Measurements from ENCODE around the gene DGLUCY. TPM values are rescaled to one million over a fixed set of nuclear protein-coding genes. Genes with fewer than 3 reads are reported as not detected.

DGLUCY gene
- total and polyA plus RNA-seq, 11 donors: 53.7 to 234 (median 138) TPM

GRCh38 chr14:91267965-91268437, 154.1 kb downstream of the DGLUCY start:
- 90 to 93% (median 90%) methylated on average over 7 of the region's 7 CpGs for WGBS, 4 donors
- Histone ChIP-seq H3K36me3 (peaks cover 0 to 15% (median 0%) of the 10 kb centered on the region in 9 donors), H3K9me3 (no peaks in the 10 kb centered on the region), H3K27me3 (peaks cover 0 to 21% (median 0%) of the 10 kb centered on the region in 9 donors), H3K4me3 (no peak overlapping the region), H3K4me1 (peaks cover 0 to 24% (median 7%) of the 10 kb centered on the region in 12 donors), H3K27ac (no peak overlapping the region)
- intact Hi-C loops (cut with DNase I): no loop called here
- TF ChIP-seq POLR2A (IDR thresholded peaks at IDR 0.05) (no peak), CTCF (IDR thresholded peaks at IDR 0.05) (no peak)
- ATAC-seq (no peak), DNase-seq (peak in 1 of 5 donors; percentile 6)

GRCh38 chr14:91269076-91269991, 155.5 kb downstream of the DGLUCY start:
- intact Hi-C loops (cut with DNase I): no loop called here
- peaks cover 0 to 25% (median 0%) of the 10 kb centered on the region in 9 donors for H3K36me3 ChIP-seq
- DNase-seq (peak in 3 of 5 donors; percentile 39 to 59 (median 55)), ATAC-seq (peak in 3 of 4 donors; percentile 54 to 86 (median 80))
- peaks cover 0 to 15% (median 0%) of the 10 kb centered on the region in 9 donors for H3K27me3 ChIP-seq
- peak overlapping the region in 9 of 12 donors; percentile 17 to 53 (median 31) for H3K4me3 ChIP-seq
- H3K9me3 ChIP-seq: no peaks in the 10 kb centered on the region
- H3K4me1 ChIP-seq: peaks cover 0 to 18% (median 7%) of the 10 kb centered on the region in 12 donors
- peak overlapping the region in 1 of 12 donors; percentile 30 for H3K27ac ChIP-seq
- TF ChIP-seq POLR2A (IDR thresholded peaks at IDR 0.05) (no peak), CTCF (IDR thresholded peaks at IDR 0.05) (no peak)
- WGBS, 4 donors: 49 to 65% (median 55%) methylated on average over 24 of the region's 24 CpGs

- DNase-seq: no peak
- Histone ChIP-seq H3K4me3 (no peak overlapping the region), H3K36me3 (peaks cover 0 to 34% (median 0%) of the 10 kb centered on the region in 9 donors), H3K9me3 (no peaks in the 10 kb centered on the region), H3K27ac (no peak overlapping the region), H3K4me1 (peaks cover 0 to 11% (median 6%) of the 10 kb centered on the region in 12 donors), H3K27me3 (peaks cover 0 to 6% (median 0%) of the 10 kb centered on the region in 9 donors)
- TF ChIP-seq CTCF (IDR thresholded peaks at IDR 0.05): no peak
- TF ChIP-seq POLR2A (IDR thresholded peaks at IDR 0.05): no peak
- no peak for ATAC-seq
- intact Hi-C loops (cut with DNase I): no loop called here
- 94 to 99% (median 97%) methylated on average over 6 of the region's 6 CpGs for WGBS, 4 donors
Measured at GRCh38 chr14:91270188-91270587, 156.3 kb downstream of the DGLUCY start.

GRCh38 chr14:91270619-91271018, 156.7 kb downstream of the DGLUCY start:
- peaks cover 0 to 11% (median 6%) of the 10 kb centered on the region in 12 donors for H3K4me1 ChIP-seq
- peaks cover 0 to 36% (median 0%) of the 10 kb centered on the region in 9 donors for H3K36me3 ChIP-seq
- no peak overlapping the region for H3K27ac ChIP-seq
- intact Hi-C loops (cut with DNase I): no loop called here
- H3K9me3 ChIP-seq: no peaks in the 10 kb centered on the region
- no peak overlapping the region for H3K4me3 ChIP-seq
- TF ChIP-seq POLR2A (IDR thresholded peaks at IDR 0.05) (no peak), CTCF (IDR thresholded peaks at IDR 0.05) (no peak)
- 44 to 80% (median 69%) methylated on average over 5 to 8 of the region's 8 CpGs for WGBS, 4 donors
- ATAC-seq: no peak
- peaks cover 0 to 2% (median 0%) of the 10 kb centered on the region in 9 donors for H3K27me3 ChIP-seq
- DNase-seq: peak in 1 of 5 donors; percentile 30
